Endodermal cell (in vitro differentiated cells): ENCODE results near the gene DOCK8. TPM values are rescaled to one million over a fixed set of nuclear protein-coding genes. Genes with fewer than 3 reads are reported as not detected.

Source experiments
- DNase-seq: peaks from one replicate; pipeline ENCODE4 v3.0.0-alpha.2; 2017
- H3K27ac ChIP-seq: 2 replicates; pipeline ENCODE4 v1.5.1; 2013; ENCODE audit warnings: mild to moderate bottlenecking, low read depth, low read length, moderate library complexity
- H3K27me3 ChIP-seq: 2 replicates; pipeline ENCODE4 v1.6.1; 2013; ENCODE audit warnings: mild to moderate bottlenecking, low read length, moderate library complexity; ENCODE audit not compliant: insufficient read depth, control insufficient read depth, poor library complexity, severe bottlenecking
- H3K36me3 ChIP-seq: 2 replicates; pipeline ENCODE4 v1.7.0; 2013; ENCODE audit warnings: mild to moderate bottlenecking, low read length, moderate library complexity; ENCODE audit not compliant: control insufficient read depth, insufficient read depth
- H3K4me1 ChIP-seq: one replicate; pipeline ENCODE4 v1.7.0; 2013; ENCODE audit warnings: low read length; ENCODE audit not compliant: control insufficient read depth, insufficient read depth
- H3K4me3 ChIP-seq: 2 replicates; pipeline ENCODE4 v1.5.1; 2013; ENCODE audit warnings: mild to moderate bottlenecking, low read length, moderate library complexity
- H3K9ac ChIP-seq: 2 replicates; pipeline ENCODE4 v1.6.1; 2013; ENCODE audit warnings: mild to moderate bottlenecking, low read length, moderate library complexity; ENCODE audit not compliant: poor library complexity, severe bottlenecking; ENCODE audit errors: extremely low read depth
- H3K9me3 ChIP-seq: 2 replicates; pipeline ENCODE4 v1.6.1; 2013; ENCODE audit warnings: mild to moderate bottlenecking, low read length, moderate library complexity; ENCODE audit not compliant: control insufficient read depth
- H3K27ac Mint-ChIP-seq: 2 replicates; pipeline ENCODE4 v1.8.0; 2020; ENCODE audit warnings: mixed read lengths
- H3K27me3 Mint-ChIP-seq: 2 replicates; pipeline ENCODE4 v1.8.0; 2021; ENCODE audit warnings: mild to moderate bottlenecking, mixed read lengths; ENCODE audit not compliant: insufficient read depth
- H3K36me3 Mint-ChIP-seq: 2 replicates; pipeline ENCODE4 v1.8.0; 2020; ENCODE audit warnings: low read depth, mixed read lengths
- H3K4me1 Mint-ChIP-seq: 2 replicates; pipeline ENCODE4 v1.8.0; 2020; ENCODE audit warnings: mixed read lengths
- H3K4me3 Mint-ChIP-seq: 2 replicates; pipeline ENCODE4 v1.8.0; 2020; ENCODE audit warnings: mild to moderate bottlenecking, moderate library complexity, mixed read lengths
- H3K9me3 Mint-ChIP-seq: 2 replicates; pipeline ENCODE4 v1.8.0; 2020; ENCODE audit warnings: mild to moderate bottlenecking, mixed read lengths
- WGBS, 2 experiments: methylation state at CpG; one replicate each; pipeline versions ENCODE4 v1.1.5 to v1.1.7; 2013; ENCODE audit warnings: missing lambda C conversion rate in 2 of 2, mixed read lengths in 1 of 2; ENCODE audit not compliant: insufficient coverage in 1 of 2, insufficient read length in 1 of 2; 5-methylcytosine and 5-hydroxymethylcytosine counted together
- total RNA-seq, 2 donors: library from RNA; stranded (reverse); fragmentation: NEBNext Ultra II Directional in 1 of 2; extraction: Animal tissue kit (Norgen Biotek cat#: 25700) in 1 of 2; gene quantifications; 2 replicates in 1 of 2; 3 replicates in 1 of 2; pipeline ENCODE4 v1.2.1, GENCODE V29; 2021
- TF ChIP-seq, protein P1 (sequence below): fragments of 200-600 bp; sonication (generic); conservative IDR thresholded peaks from 2 replicates; pipeline ENCODE4 v1.5.0; 2021; ENCODE audit warnings: antibody characterized with exemption, mild to moderate bottlenecking

DOCK8 gene
- total RNA-seq, 2 donors from 2014 or later: 26.9 to 28.1 TPM

DNA sequence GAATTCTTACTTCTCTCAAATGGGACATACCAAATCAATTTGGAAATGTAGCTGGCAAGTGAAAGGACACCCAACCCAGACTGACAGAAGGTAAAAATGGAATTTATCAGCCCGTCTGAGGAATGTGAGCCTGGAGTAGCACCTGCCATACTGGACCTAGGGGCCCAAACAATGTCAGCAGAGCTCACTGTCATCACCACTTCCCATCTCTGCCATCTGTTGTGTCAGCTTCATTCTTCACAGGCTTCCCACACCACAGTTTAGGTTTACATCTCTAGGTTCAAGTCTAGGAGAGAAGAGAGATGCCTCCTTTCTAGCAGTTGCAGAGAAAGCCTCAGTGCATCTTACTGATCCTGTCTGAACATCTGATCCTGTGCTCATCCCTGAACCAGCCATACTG lies 222.4 kb downstream of the DOCK8 start:
- Histone ChIP-seq H3K27ac (no peak overlapping the region), H3K27me3 (no peaks in the 10 kb centered on the region), H3K4me1 (no peaks in the 10 kb centered on the region), H3K36me3 (peaks cover 26% of the 10 kb centered on the region), H3K9me3 (no peaks in the 10 kb centered on the region), H3K4me3 (no peak overlapping the region), H3K9ac (no peak overlapping the region)
- TF ChIP-seq, protein P1, sequence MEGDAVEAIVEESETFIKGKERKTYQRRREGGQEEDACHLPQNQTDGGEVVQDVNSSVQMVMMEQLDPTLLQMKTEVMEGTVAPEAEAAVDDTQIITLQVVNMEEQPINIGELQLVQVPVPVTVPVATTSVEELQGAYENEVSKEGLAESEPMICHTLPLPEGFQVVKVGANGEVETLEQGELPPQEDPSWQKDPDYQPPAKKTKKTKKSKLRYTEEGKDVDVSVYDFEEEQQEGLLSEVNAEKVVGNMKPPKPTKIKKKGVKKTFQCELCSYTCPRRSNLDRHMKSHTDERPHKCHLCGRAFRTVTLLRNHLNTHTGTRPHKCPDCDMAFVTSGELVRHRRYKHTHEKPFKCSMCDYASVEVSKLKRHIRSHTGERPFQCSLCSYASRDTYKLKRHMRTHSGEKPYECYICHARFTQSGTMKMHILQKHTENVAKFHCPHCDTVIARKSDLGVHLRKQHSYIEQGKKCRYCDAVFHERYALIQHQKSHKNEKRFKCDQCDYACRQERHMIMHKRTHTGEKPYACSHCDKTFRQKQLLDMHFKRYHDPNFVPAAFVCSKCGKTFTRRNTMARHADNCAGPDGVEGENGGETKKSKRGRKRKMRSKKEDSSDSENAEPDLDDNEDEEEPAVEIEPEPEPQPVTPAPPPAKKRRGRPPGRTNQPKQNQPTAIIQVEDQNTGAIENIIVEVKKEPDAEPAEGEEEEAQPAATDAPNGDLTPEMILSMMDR: no peak
- Mint-ChIP-seq H3K36me3 (peaks cover 56% of the 10 kb centered on the region), H3K27ac (no peak overlapping the region), H3K4me1 (no peaks in the 10 kb centered on the region), H3K27me3 (no peaks in the 10 kb centered on the region), H3K9me3 (no peaks in the 10 kb centered on the region), H3K4me3 (no peak overlapping the region)
- WGBS, 2 experiments: 83 to 86% methylated on average over 1 of the region's 1 CpG
- DNase-seq: no peak

DNA sequence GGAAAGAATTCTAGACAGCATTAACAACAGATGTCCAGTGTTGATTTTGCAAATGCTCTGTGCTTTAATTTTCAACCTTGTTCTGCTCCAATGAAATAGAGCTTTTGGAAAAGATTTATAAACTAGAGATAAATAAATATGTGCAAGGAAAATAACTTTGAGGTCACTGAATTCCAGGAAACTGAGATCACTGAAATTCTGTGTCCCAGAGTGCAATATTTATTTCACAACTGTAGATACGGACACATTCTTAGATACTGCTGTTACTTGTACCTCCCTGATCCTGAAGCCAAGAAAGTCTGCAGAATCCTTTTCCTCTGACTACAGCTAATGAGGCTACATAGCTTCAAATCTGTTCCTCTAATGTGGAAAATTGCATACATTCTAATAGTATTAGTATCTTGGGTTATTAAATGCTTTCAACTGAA lies 222.9 kb downstream of the DOCK8 start:
- Histone ChIP-seq H3K9me3 (no peaks in the 10 kb centered on the region), H3K4me3 (no peak overlapping the region), H3K9ac (no peak overlapping the region), H3K36me3 (peaks cover 30% of the 10 kb centered on the region), H3K27ac (no peak overlapping the region), H3K4me1 (no peaks in the 10 kb centered on the region), H3K27me3 (no peaks in the 10 kb centered on the region)
- Mint-ChIP-seq H3K4me1 (peaks cover 2% of the 10 kb centered on the region), H3K27ac (no peak overlapping the region), H3K9me3 (no peaks in the 10 kb centered on the region), H3K4me3 (no peak overlapping the region), H3K36me3 (peaks cover 58% of the 10 kb centered on the region), H3K27me3 (no peaks in the 10 kb centered on the region)
- DNase-seq: no peak
- WGBS, 2 experiments: 92 to 100% methylated on average over 1 of the region's 1 CpG
- TF ChIP-seq, protein P1: no peak

DNA sequence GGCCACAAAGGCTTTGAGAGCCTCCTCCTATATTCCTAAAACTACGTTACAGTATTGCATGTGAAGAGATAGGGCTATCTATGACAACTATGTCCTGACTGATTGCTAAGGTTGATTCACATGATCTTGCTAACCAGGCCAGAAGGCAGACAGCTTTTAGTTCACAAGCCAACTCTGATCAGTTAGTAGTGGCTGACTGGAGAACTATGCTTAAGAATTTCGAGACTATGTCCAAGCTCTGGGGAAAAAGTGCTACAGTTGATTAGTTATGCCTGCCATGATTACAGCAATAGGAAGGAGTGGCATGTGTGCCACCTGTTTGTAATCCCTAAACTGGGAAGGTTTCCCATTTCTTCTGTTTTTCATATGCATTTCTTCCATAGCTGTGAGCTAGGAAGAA lies 223.4 kb downstream of the DOCK8 start:
- Histone ChIP-seq H3K36me3 (peaks cover 35% of the 10 kb centered on the region), H3K9me3 (no peaks in the 10 kb centered on the region), H3K27me3 (no peaks in the 10 kb centered on the region), H3K9ac (no peak overlapping the region), H3K4me3 (no peak overlapping the region), H3K4me1 (no peaks in the 10 kb centered on the region), H3K27ac (no peak overlapping the region)
- TF ChIP-seq, protein P1: no peak
- no peak for DNase-seq
- 67 to 90% methylated on average over 1 to 2 of the region's 2 CpGs for WGBS, 2 experiments
- Mint-ChIP-seq H3K36me3 (peaks cover 58% of the 10 kb centered on the region), H3K27me3 (no peaks in the 10 kb centered on the region), H3K9me3 (no peaks in the 10 kb centered on the region), H3K4me1 (peaks cover 2% of the 10 kb centered on the region), H3K27ac (no peak overlapping the region), H3K4me3 (no peak overlapping the region)
